SU-DHL-6 (cell line): ENCODE measurements around the gene MASP1.

Source experiments
- H2AFZ ChIP-seq: fragments of 200-600 bp; sonication (generic); 2 replicates; pipeline ENCODE4 v1.6.1; 2014; ENCODE audit warnings: low read depth, mild to moderate bottlenecking, moderate library complexity, mixed read lengths, antibody characterized with exemption, low read length; ENCODE audit not compliant: severe bottlenecking
- H3F3A ChIP-seq: fragments of 200-600 bp; shearing (Covaris generic); 2 replicates; pipeline ENCODE4 v1.6.0; 2016; ENCODE audit warnings: antibody characterized with exemption, mild to moderate bottlenecking; ENCODE audit not compliant: insufficient read depth
- H3K27ac ChIP-seq: fragments of 200-600 bp; sonication (generic); 2 replicates; pipeline ENCODE4 v1.5.1; 2016; ENCODE audit warnings: low read depth, mild to moderate bottlenecking, low read length, moderate library complexity, mixed read lengths
- H3K27me3 ChIP-seq: fragments of 200-600 bp; sonication (generic), shearing (Covaris generic); 2 replicates; pipeline ENCODE4 v1.6.0; 2014; ENCODE audit warnings: mild to moderate bottlenecking, low read length
- H3K36me3 ChIP-seq: fragments of 200-600 bp; sonication (generic); 2 replicates; pipeline ENCODE4 v1.6.1; 2014; ENCODE audit warnings: mild to moderate bottlenecking, low read length, mixed read lengths
- H3K4me2 ChIP-seq: fragments of 300-600, 200-600 bp; shearing (Covaris generic), sonication (generic); 2 replicates; pipeline ENCODE4 v1.6.0; 2014; ENCODE audit warnings: low read length, low read depth, mild to moderate bottlenecking; ENCODE audit not compliant: poor library complexity, severe bottlenecking
- H3K4me3 ChIP-seq: fragments of 200-600 bp; sonication (generic); 2 replicates; pipeline ENCODE4 v1.5.1; 2014; ENCODE audit warnings: antibody characterized with exemption, low read length, mild to moderate bottlenecking, mixed read lengths; ENCODE audit not compliant: insufficient read depth, poor library complexity, severe bottlenecking
- H3K79me2 ChIP-seq: fragments of 200-600 bp; sonication (generic); 2 replicates; pipeline ENCODE4 v1.6.1; 2014; ENCODE audit warnings: mild to moderate bottlenecking, low read length, moderate library complexity; ENCODE audit not compliant: insufficient read depth
- H3K9ac ChIP-seq: fragments of 200-600 bp; sonication (generic); 2 replicates; pipeline ENCODE4 v1.7.0; 2014; ENCODE audit warnings: mild to moderate bottlenecking, low read length
- H3K9me2 ChIP-seq: fragments of 200-600 bp; sonication (generic); replicated peaks from 2 replicates; pipeline ENCODE4 v1.6.1; 2014; ENCODE audit warnings: low read length; ENCODE audit not compliant: insufficient read depth
- H3K9me3 ChIP-seq: fragments of 200-600 bp; sonication (generic); 2 replicates; pipeline ENCODE4 v1.6.1; 2014; ENCODE audit warnings: low read length, mixed read lengths; ENCODE audit not compliant: insufficient read depth
- H4K20me1 ChIP-seq: fragments of 200-600 bp; sonication (generic); 2 replicates; pipeline ENCODE4 v1.6.1; 2014; ENCODE audit warnings: low read depth, mild to moderate bottlenecking, antibody characterized with exemption, low read length, moderate library complexity, mixed read lengths
- CTCF ChIP-seq: fragments of 200-600 bp; sonication (generic); IDR thresholded peaks from one replicate; pipeline ENCODE4 v1.5.1; 2017; ENCODE audit warnings: antibody characterized with exemption, mild to moderate bottlenecking, low read length, moderate library complexity; ENCODE audit not compliant: insufficient read depth, poor library complexity, severe bottlenecking
- EZH2phosphoT487 ChIP-seq: fragments of 200-600 bp; sonication (generic), shearing (Covaris generic); conservative IDR thresholded peaks from 2 replicates; pipeline ENCODE4 v1.6.1; 2018; ENCODE audit warnings: mild to moderate bottlenecking, antibody characterized with exemption, low read length, moderate library complexity, mixed read lengths

MASP1 gene

GRCh38 chr3:187262360-187262759 lies 29.2 kb downstream of the MASP1 start:
- Histone ChIP-seq H3K4me3 (no peak overlapping the region), H3K4me2 (no peak overlapping the region), H3K9ac (no peak overlapping the region), H3K9me3 (no peaks in the 10 kb centered on the region), H2AFZ (no peak overlapping the region), H3K79me2 (no peaks in the 10 kb centered on the region), H3K9me2 (no peaks in the 10 kb centered on the region), H3K36me3 (no peaks in the 10 kb centered on the region), H4K20me1 (no peaks in the 10 kb centered on the region), H3F3A (no peaks in the 10 kb centered on the region), H3K27ac (no peak overlapping the region), H3K27me3 (no peaks in the 10 kb centered on the region)
- TF ChIP-seq CTCF: no peak
- TF ChIP-seq EZH2phosphoT487: no peak

GRCh38 chr3:187261541-187261969 lies 30.0 kb downstream of the MASP1 start:
- H3K9me2 ChIP-seq: no peaks in the 10 kb centered on the region
- no peak for TF ChIP-seq CTCF
- TF ChIP-seq EZH2phosphoT487: no peak
- no peaks in the 10 kb centered on the region for H3F3A ChIP-seq
- no peaks in the 10 kb centered on the region for H4K20me1 ChIP-seq
- no peaks in the 10 kb centered on the region for H3K27me3 ChIP-seq
- H3K36me3 ChIP-seq: no peaks in the 10 kb centered on the region
- H3K79me2 ChIP-seq: no peaks in the 10 kb centered on the region
- H2AFZ ChIP-seq: no peak overlapping the region
- no peaks in the 10 kb centered on the region for H3K9me3 ChIP-seq
- H3K4me3 ChIP-seq: no peak overlapping the region
- H3K27ac ChIP-seq: no peak overlapping the region
- H3K4me2 ChIP-seq: no peak overlapping the region
- H3K9ac ChIP-seq: no peak overlapping the region

GRCh38 chr3:187259171-187259570 lies 32.4 kb downstream of the MASP1 start:
- Histone ChIP-seq H3K9ac (no peak overlapping the region), H3K27me3 (no peaks in the 10 kb centered on the region), H3F3A (no peaks in the 10 kb centered on the region), H3K9me3 (no peaks in the 10 kb centered on the region), H3K79me2 (no peaks in the 10 kb centered on the region), H3K36me3 (no peaks in the 10 kb centered on the region), H2AFZ (no peak overlapping the region), H3K27ac (no peak overlapping the region), H3K4me3 (no peak overlapping the region), H4K20me1 (no peaks in the 10 kb centered on the region), H3K9me2 (no peaks in the 10 kb centered on the region), H3K4me2 (no peak overlapping the region)
- no peak for TF ChIP-seq CTCF
- TF ChIP-seq EZH2phosphoT487: no peak
